ENCODE measurements around the gene RFPL1.

RFPL1 gene

GRCh38 chr22:29435236-29436136, 2.9 kb upstream of the RFPL1 start:
- Mint-ChIP-seq H3K4me1 (peaks cover 12% of the 10 kb centered on the region), H3K27me3 (ENCODE audit: low read depth) (no peaks in the 10 kb centered on the region), H3K4me3 (peak overlapping the region in 2 of 3 experiments; percentile 2 to 40), H3K9me3 (no peaks in the 10 kb centered on the region), H3K36me3 (ENCODE audit: low read depth) (no peaks in the 10 kb centered on the region), H3K27ac (peak overlapping the region; percentile 5 to 94 (median 87))
- TF ChIP-seq, protein P1, sequence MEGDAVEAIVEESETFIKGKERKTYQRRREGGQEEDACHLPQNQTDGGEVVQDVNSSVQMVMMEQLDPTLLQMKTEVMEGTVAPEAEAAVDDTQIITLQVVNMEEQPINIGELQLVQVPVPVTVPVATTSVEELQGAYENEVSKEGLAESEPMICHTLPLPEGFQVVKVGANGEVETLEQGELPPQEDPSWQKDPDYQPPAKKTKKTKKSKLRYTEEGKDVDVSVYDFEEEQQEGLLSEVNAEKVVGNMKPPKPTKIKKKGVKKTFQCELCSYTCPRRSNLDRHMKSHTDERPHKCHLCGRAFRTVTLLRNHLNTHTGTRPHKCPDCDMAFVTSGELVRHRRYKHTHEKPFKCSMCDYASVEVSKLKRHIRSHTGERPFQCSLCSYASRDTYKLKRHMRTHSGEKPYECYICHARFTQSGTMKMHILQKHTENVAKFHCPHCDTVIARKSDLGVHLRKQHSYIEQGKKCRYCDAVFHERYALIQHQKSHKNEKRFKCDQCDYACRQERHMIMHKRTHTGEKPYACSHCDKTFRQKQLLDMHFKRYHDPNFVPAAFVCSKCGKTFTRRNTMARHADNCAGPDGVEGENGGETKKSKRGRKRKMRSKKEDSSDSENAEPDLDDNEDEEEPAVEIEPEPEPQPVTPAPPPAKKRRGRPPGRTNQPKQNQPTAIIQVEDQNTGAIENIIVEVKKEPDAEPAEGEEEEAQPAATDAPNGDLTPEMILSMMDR (IDR thresholded peaks at IDR 0.05; ENCODE audit: unreplicated experiment in 3 of 3): no peak

- TF ChIP-seq, protein P1 (IDR thresholded peaks at IDR 0.05; ENCODE audit: unreplicated experiment in 3 of 3): no peak
- Mint-ChIP-seq H3K36me3 (ENCODE audit: low read depth) (no peaks in the 10 kb centered on the region), H3K4me1 (no peaks in the 10 kb centered on the region), H3K27ac (peak overlapping the region in 1 of 3 experiments; percentile 13), H3K27me3 (ENCODE audit: low read depth) (peaks cover 6% of the 10 kb centered on the region), H3K4me3 (no peak overlapping the region), H3K9me3 (no peaks in the 10 kb centered on the region)
Observed at GRCh38 chr22:29442976-29443375, 4.6 kb downstream of the RFPL1 start.

- H3K27ac Mint-ChIP-seq: peak overlapping the region in 1 of 3 experiments; percentile 13
Observed at GRCh38 chr22:29443452-29443851, 5.1 kb downstream of the RFPL1 start.

DNA sequence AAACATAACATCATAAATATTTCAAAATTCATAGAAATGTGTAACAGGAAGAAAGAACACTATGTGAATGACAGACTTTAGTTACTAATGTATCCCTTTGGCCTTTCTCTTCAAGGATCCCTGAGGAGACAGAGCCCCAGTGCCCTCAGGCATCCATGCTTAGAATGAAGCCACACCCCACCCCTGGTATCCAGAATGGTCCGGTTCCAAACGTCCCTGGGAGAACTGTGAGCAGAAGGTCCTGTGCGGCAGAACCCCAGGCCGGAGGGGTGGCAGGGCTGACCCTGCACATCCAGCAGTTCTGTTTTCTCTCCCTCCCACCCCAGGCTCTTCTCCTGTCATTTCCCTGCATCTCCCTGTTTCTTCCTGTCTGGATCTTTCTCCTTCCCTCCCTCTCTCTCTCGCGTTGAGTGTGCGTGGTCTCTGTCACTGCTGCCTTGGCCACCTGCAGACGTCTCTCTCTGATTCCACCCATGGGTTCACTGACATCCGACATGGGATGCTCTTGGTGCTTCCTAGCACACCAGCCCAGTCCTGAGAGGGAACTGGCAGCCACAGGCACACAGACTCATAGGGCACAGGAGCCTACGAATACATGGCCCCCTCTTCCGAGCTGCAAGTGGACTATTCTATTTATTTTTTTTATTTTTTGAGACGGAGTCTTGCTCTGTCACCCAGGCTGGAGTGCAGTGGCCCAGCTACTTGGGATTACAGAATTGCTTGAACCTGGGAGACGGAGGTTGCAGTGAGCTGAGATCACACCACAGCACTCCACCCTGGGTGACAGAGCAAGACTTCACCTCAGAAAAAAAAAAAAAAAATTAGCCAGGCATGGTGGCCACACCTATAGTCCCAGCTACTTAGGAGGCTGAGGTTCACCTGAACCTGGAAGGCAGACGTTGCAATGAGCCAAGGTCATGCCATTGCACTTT, 5.7 kb downstream of the RFPL1 start:
- TF ChIP-seq, protein P1 (IDR thresholded peaks at IDR 0.05; ENCODE audit: unreplicated experiment in 3 of 3): no peak

More at GRCh38 chr22:29443452-29443851, 5.1 kb downstream of the RFPL1 start:
- Mint-ChIP-seq H3K27me3 (ENCODE audit: low read depth) (peaks cover 7% of the 10 kb centered on the region), H3K9me3 (no peaks in the 10 kb centered on the region), H3K36me3 (ENCODE audit: low read depth) (no peaks in the 10 kb centered on the region), H3K4me3 (no peak overlapping the region), H3K4me1 (no peaks in the 10 kb centered on the region)
- TF ChIP-seq, protein P1 (IDR thresholded peaks at IDR 0.05; ENCODE audit: unreplicated experiment in 3 of 3): no peak

GRCh38 chr22:29445508-29445907, 7.1 kb downstream of the RFPL1 start:
- Mint-ChIP-seq H3K9me3 (no peaks in the 10 kb centered on the region), H3K4me1 (no peaks in the 10 kb centered on the region), H3K27me3 (ENCODE audit: low read depth) (peaks cover 7% of the 10 kb centered on the region), H3K4me3 (no peak overlapping the region), H3K36me3 (ENCODE audit: low read depth) (no peaks in the 10 kb centered on the region), H3K27ac (no peak overlapping the region)
- TF ChIP-seq, protein P1 (IDR thresholded peaks at IDR 0.05; ENCODE audit: unreplicated experiment in 3 of 3): no peak

More for the DNA sequence above, 5.7 kb downstream of the RFPL1 start:
- no peaks in the 10 kb centered on the region for H3K36me3 Mint-ChIP-seq (ENCODE audit: low read depth)
- no peak overlapping the region for H3K4me3 Mint-ChIP-seq
- H3K27ac Mint-ChIP-seq: peak overlapping the region in 1 of 3 experiments; percentile 13
- peaks cover 7% of the 10 kb centered on the region for H3K27me3 Mint-ChIP-seq (ENCODE audit: low read depth)
- H3K4me1 Mint-ChIP-seq: no peaks in the 10 kb centered on the region
- no peaks in the 10 kb centered on the region for H3K9me3 Mint-ChIP-seq
